GM23338 (cell line): ENCODE results near the gene ENOX1. TPM values are rescaled to one million over a fixed set of nuclear protein-coding genes. Genes with fewer than 3 reads are reported as not detected.

Experiments
- ATAC-seq: fragments of 200-7000 bp; cut with Tn5 transposase; 3 replicates; pipeline ENCODE4 v1.9.1; 2020
- DNase-seq: peaks from one replicate; pipeline ENCODE4 v3.0.0-alpha.2; 2015; ENCODE audit warnings: low spot score
- H2AFZ ChIP-seq: fragments of 200-600 bp; sonication (generic); 2 replicates; pipeline ENCODE4 v1.8.0; 2016; ENCODE audit warnings: antibody characterized with exemption, mild to moderate bottlenecking, moderate library complexity
- H3F3A ChIP-seq: fragments of 200-600 bp; sonication (generic); replicated peaks from 2 replicates; pipeline ENCODE4 v1.8.0; 2017; ENCODE audit warnings: antibody characterized with exemption, mixed run types, low read depth
- H3K27ac ChIP-seq: fragments of 200-600 bp; sonication (generic); 2 replicates; pipeline ENCODE4 v1.6.1; 2016; ENCODE audit warnings: low read depth
- H3K27me3 ChIP-seq: fragments of 200-600 bp; sonication (generic); 2 replicates; pipeline ENCODE4 v1.8.0; 2016; ENCODE audit warnings: mild to moderate bottlenecking, mixed run types, moderate library complexity; ENCODE audit not compliant: insufficient read depth
- H3K36me3 ChIP-seq: fragments of 200-600 bp; sonication (generic); 2 replicates; pipeline ENCODE4 v1.8.0; 2016; ENCODE audit warnings: mild to moderate bottlenecking; ENCODE audit not compliant: insufficient read depth
- H3K4me1 ChIP-seq: fragments of 200-600 bp; sonication (generic); 2 replicates; pipeline ENCODE4 v1.8.0; 2016; ENCODE audit warnings: mild to moderate bottlenecking, moderate library complexity; ENCODE audit not compliant: insufficient read depth
- H3K4me2 ChIP-seq: fragments of 200-600 bp; sonication (generic); 2 replicates; pipeline ENCODE4 v1.7.1; 2017; ENCODE audit warnings: mixed run types
- H3K4me3 ChIP-seq: fragments of 200-600 bp; sonication (generic); 2 replicates; pipeline ENCODE4 v1.6.1; 2016; ENCODE audit warnings: mixed run types
- H3K79me2 ChIP-seq: fragments of 200-600 bp; sonication (generic); replicated peaks from 2 replicates; pipeline ENCODE4 v1.8.0; 2017; ENCODE audit warnings: mild to moderate bottlenecking; ENCODE audit not compliant: insufficient read depth
- H3K9me2 ChIP-seq: fragments of 200-600 bp; sonication (generic); 2 replicates; pipeline ENCODE4 v1.8.0; 2017; ENCODE audit not compliant: insufficient read depth
- H4K20me1 ChIP-seq: fragments of 200-600 bp; sonication (generic); replicated peaks from 2 replicates; pipeline ENCODE4 v1.8.0; 2017; ENCODE audit warnings: mild to moderate bottlenecking; ENCODE audit not compliant: insufficient read depth
- H3K27ac Mint-ChIP-seq: 2 replicates; pipeline ENCODE4 v1.8.0; 2020; ENCODE audit warnings: inconsistent platforms, mild to moderate bottlenecking, moderate library complexity, mixed read lengths
- H3K27me3 Mint-ChIP-seq: 3 replicates; pipeline ENCODE4 v1.8.0; 2022; ENCODE audit warnings: low read depth, mild to moderate bottlenecking, moderate library complexity, mixed read lengths, inconsistent platforms; ENCODE audit not compliant: insufficient read depth, poor library complexity
- H3K36me3 Mint-ChIP-seq: 3 replicates; pipeline ENCODE4 v1.8.0; 2021; ENCODE audit warnings: low read depth, mild to moderate bottlenecking, inconsistent platforms, moderate library complexity, mixed read lengths
- H3K4me1 Mint-ChIP-seq: 3 replicates; pipeline ENCODE4 v1.8.0; 2020; ENCODE audit warnings: mild to moderate bottlenecking, inconsistent platforms, mixed read lengths
- H3K4me3 Mint-ChIP-seq: 3 replicates; pipeline ENCODE4 v1.8.0; 2021; ENCODE audit warnings: moderate library complexity, mild to moderate bottlenecking, inconsistent platforms, mixed read lengths
- H3K9me3 Mint-ChIP-seq: 3 replicates; pipeline ENCODE4 v1.8.0; 2020; ENCODE audit warnings: moderate library complexity, mild to moderate bottlenecking, inconsistent platforms, mixed read lengths
- CREB1 ChIP-seq: fragments of 250-450 bp; sonication (Bioruptor Pico); IDR thresholded peaks from 2 replicates; pipeline ENCODE4 v1.5.0; 2020; ENCODE audit warnings: low read depth, mild to moderate bottlenecking, moderate library complexity
- CTCF ChIP-seq, 2 experiments: fragments of 200-600 bp in 1 of 2; sonication (generic) in 1 of 2; conservative IDR thresholded peaks; 2 replicates each; pipeline versions ENCODE4 v1.5.1 to v1.6.1; 2016 to 2017; ENCODE audit warnings: antibody characterized with exemption in 2 of 2, low read depth in 2 of 2, mild to moderate bottlenecking in 2 of 2, moderate library complexity in 1 of 2
- ETS1 ChIP-seq: IDR thresholded peaks from 2 replicates; pipeline ENCODE4 v1.6.1; 2016; ENCODE audit warnings: antibody characterized with exemption
- EZH2 ChIP-seq: fragments of 200-600 bp; sonication (generic); IDR thresholded peaks from one replicate; pipeline ENCODE4 v1.8.0; 2017; ENCODE audit warnings: antibody characterized with exemption, mild to moderate bottlenecking, low read depth; ENCODE audit not compliant: unreplicated experiment
- EZH2phosphoT487 ChIP-seq: fragments of 200-600 bp; sonication (generic); IDR thresholded peaks from one replicate; pipeline ENCODE4 v1.8.1; 2018; ENCODE audit warnings: antibody characterized with exemption; ENCODE audit not compliant: unreplicated experiment
- JUNB ChIP-seq: IDR thresholded peaks from one replicate; pipeline ENCODE4 v1.6.1; 2016; ENCODE audit warnings: antibody characterized with exemption; ENCODE audit not compliant: unreplicated experiment
- NANOG ChIP-seq: IDR thresholded peaks from 2 replicates; pipeline ENCODE4 v1.6.1; 2016; ENCODE audit warnings: antibody characterized with exemption, borderline replicate concordance
- STAT1 ChIP-seq: IDR thresholded peaks from one replicate; pipeline ENCODE4 v1.6.1; 2016; ENCODE audit warnings: antibody characterized with exemption; ENCODE audit not compliant: unreplicated experiment
- ZNF114 ChIP-seq: fragments of 250-450 bp; sonication (Bioruptor Pico); IDR thresholded peaks from 2 replicates; pipeline ENCODE4 v1.5.0; 2020; ENCODE audit warnings: mild to moderate bottlenecking, moderate library complexity
- polyA plus RNA-seq: library from polyadenylated mRNA; unstranded; fragments of >200 nt; fragmentation: Nextera tagmentation; extraction: Ambion mirVana; gene quantifications from 2 replicates; pipeline ENCODE4 v1.2.1, GENCODE V29; 2016
- total RNA-seq: library from RNA; depleted of rRNA; stranded (reverse); fragments of >200 nt; shearing (Covaris generic); gene quantifications from 2 replicates; pipeline ENCODE4 v1.2.3, GENCODE V29; 2014
- TF ChIP-seq, protein P1 (sequence below): IDR thresholded peaks from one replicate; pipeline ENCODE4 v1.6.1; 2018; ENCODE audit warnings: antibody characterized with exemption; ENCODE audit not compliant: unreplicated experiment

The ENOX1 gene
- total and polyA plus RNA-seq, 2 experiments from 2014 or later, result 0.66 to 0.81 TPM

DNA sequence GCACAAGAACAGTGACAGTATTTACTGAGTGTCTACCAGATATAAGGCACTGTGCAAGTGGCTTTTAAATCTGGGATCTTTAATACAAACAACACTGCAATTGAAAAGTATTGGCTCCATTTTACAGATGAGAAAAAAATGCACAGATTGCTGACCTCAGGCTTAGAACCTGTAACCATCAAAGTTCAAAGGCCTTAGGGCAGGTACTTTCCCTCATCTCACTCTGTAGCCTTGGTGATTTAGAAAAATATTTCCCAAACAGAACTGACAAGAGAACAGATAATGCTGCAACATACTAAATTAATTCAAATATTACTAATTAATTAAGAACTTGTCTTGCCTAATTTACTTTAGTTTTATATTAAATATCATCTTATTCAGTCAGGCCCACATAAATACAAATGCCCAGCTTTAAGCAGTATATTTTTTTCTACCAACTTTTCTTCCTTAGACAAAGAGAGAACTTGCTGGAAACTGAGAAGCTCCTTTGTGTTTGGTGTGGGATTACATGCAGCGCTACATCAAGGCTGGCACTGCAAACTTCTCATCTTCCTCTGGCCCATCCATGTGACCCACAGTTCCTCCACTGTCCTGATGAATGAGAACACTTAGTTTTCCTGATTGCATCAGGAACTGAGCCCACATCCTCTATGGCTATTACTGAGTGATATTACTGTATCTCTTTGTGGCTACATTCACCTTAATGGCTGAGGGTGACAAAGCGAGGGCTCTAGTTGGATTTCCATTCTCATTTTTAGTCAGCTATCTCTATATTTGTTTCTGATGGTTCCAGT is 302.1 kb downstream of the ENOX1 start:
- Histone ChIP-seq H3K4me3 (no peak overlapping the region), H3K27me3 (no peaks in the 10 kb centered on the region), H3K36me3 (no peaks in the 10 kb centered on the region), H3K27ac (no peak overlapping the region), H3K4me2 (no peak overlapping the region), H2AFZ (peak overlapping the region; percentile 75), H3F3A (no peaks in the 10 kb centered on the region), H3K9me2 (no peaks in the 10 kb centered on the region; the same call in 1 of the 2 replicates), H3K4me1 (no peaks in the 10 kb centered on the region), H4K20me1 (no peaks in the 10 kb centered on the region), H3K79me2 (no peaks in the 10 kb centered on the region)
- DNase-seq (no peak), ATAC-seq (no peak)
- no peaks in the 10 kb centered on the region for H3K9me3 Mint-ChIP-seq
- H3K27ac Mint-ChIP-seq, result no peak overlapping the region
- no peaks in the 10 kb centered on the region for H3K27me3 Mint-ChIP-seq
- TF ChIP-seq ZNF114 (CRISPR knock-in tag) (no peak), STAT1 (no peak), NANOG (no peak), EZH2phosphoT487 (no peak), EZH2 (no peak), JUNB (no peak)
- H3K4me1 Mint-ChIP-seq, result no peaks in the 10 kb centered on the region; the same call in 2 of the 3 replicates
- no peak overlapping the region for H3K4me3 Mint-ChIP-seq
- H3K36me3 Mint-ChIP-seq, result no peaks in the 10 kb centered on the region

- Histone ChIP-seq H4K20me1 (no peaks in the 10 kb centered on the region), H3K4me3 (no peak overlapping the region), H2AFZ (no peak overlapping the region), H3K27ac (no peak overlapping the region), H3F3A (no peaks in the 10 kb centered on the region), H3K9me2 (no peaks in the 10 kb centered on the region), H3K4me2 (no peak overlapping the region), H3K4me1 (no peaks in the 10 kb centered on the region), H3K27me3 (no peaks in the 10 kb centered on the region), H3K36me3 (no peaks in the 10 kb centered on the region), H3K79me2 (no peaks in the 10 kb centered on the region)
- no peak for ATAC-seq
- Mint-ChIP-seq H3K4me3 (no peak overlapping the region), H3K36me3 (no peaks in the 10 kb centered on the region), H3K4me1 (no peaks in the 10 kb centered on the region; the same call in 1 of the 3 replicates), H3K9me3 (no peaks in the 10 kb centered on the region), H3K27me3 (no peaks in the 10 kb centered on the region), H3K27ac (no peak overlapping the region)
- no peak for DNase-seq
- no peak for TF ChIP-seq CTCF (conservative IDR thresholded peaks at IDR 0.05; ENCODE audit: low read depth in 2 of 2)
- no peak for TF ChIP-seq EZH2phosphoT487
- no peak for TF ChIP-seq STAT1
- TF ChIP-seq, protein P1, sequence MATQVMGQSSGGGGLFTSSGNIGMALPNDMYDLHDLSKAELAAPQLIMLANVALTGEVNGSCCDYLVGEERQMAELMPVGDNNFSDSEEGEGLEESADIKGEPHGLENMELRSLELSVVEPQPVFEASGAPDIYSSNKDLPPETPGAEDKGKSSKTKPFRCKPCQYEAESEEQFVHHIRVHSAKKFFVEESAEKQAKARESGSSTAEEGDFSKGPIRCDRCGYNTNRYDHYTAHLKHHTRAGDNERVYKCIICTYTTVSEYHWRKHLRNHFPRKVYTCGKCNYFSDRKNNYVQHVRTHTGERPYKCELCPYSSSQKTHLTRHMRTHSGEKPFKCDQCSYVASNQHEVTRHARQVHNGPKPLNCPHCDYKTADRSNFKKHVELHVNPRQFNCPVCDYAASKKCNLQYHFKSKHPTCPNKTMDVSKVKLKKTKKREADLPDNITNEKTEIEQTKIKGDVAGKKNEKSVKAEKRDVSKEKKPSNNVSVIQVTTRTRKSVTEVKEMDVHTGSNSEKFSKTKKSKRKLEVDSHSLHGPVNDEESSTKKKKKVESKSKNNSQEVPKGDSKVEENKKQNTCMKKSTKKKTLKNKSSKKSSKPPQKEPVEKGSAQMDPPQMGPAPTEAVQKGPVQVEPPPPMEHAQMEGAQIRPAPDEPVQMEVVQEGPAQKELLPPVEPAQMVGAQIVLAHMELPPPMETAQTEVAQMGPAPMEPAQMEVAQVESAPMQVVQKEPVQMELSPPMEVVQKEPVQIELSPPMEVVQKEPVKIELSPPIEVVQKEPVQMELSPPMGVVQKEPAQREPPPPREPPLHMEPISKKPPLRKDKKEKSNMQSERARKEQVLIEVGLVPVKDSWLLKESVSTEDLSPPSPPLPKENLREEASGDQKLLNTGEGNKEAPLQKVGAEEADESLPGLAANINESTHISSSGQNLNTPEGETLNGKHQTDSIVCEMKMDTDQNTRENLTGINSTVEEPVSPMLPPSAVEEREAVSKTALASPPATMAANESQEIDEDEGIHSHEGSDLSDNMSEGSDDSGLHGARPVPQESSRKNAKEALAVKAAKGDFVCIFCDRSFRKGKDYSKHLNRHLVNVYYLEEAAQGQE, result no peak
- TF ChIP-seq ETS1, result no peak
- no peak for TF ChIP-seq CREB1 (CRISPR knock-in tag)
Observed at GRCh38 chr13:43483930-43484329, 302.8 kb downstream of the ENOX1 start.
